GM21825 (cell line): ENCODE data around the gene GFRA4.

Source experiments
- ATAC-seq: cut with Tn5 transposase; IDR thresholded peaks from one replicate; pipeline ENCODE4 v1.9.1; 2021; ENCODE audit warnings: mild to moderate bottlenecking, moderate library complexity; ENCODE audit not compliant: unreplicated experiment

Gene GFRA4

GRCh38 chr20:3694864-3695263 is 31.7 kb upstream of the GFRA4 start:
- no peak for ATAC-seq

- no peak for ATAC-seq
These were observed 30.2 kb upstream of the GFRA4 start for GRCh38 chr20:3693376-3693775.

- ATAC-seq = no peak
These were observed 29.6 kb upstream of the GFRA4 start for GRCh38 chr20:3692706-3693294.

- no peak for ATAC-seq
These were observed 28.7 kb upstream of the GFRA4 start for GRCh38 chr20:3691897-3692296.

GRCh38 chr20:3691306-3691705 is 28.1 kb upstream of the GFRA4 start:
- no peak for ATAC-seq

GRCh38 chr20:3690413-3690812 is 27.2 kb upstream of the GFRA4 start:
- no peak for ATAC-seq

- no peak for ATAC-seq
These were observed 26.8 kb upstream of the GFRA4 start for GRCh38 chr20:3689978-3690377.

- no peak for ATAC-seq
These were observed 24.5 kb upstream of the GFRA4 start for GRCh38 chr20:3687655-3688054.

- no peak for ATAC-seq
These were observed 23.7 kb upstream of the GFRA4 start for GRCh38 chr20:3686867-3687321.

GRCh38 chr20:3686421-3686820 is 23.2 kb upstream of the GFRA4 start:
- no peak for ATAC-seq

- ATAC-seq = no peak
These were observed 22.1 kb upstream of the GFRA4 start for GRCh38 chr20:3685341-3685740.

- ATAC-seq = no peak
These were observed 19.0 kb upstream of the GFRA4 start, which contains the start of gene ADAM33 for GRCh38 chr20:3681931-3682781. Gene ADAM33 (minus strand): TSS chr20:3682010. CDS start chr20:3682004, 6 bp downstream.

GRCh38 chr20:3681352-3681930 is 18.2 kb upstream of the GFRA4 start:
- no peak for ATAC-seq

GRCh38 chr20:3680701-3681351 is 17.6 kb upstream of the GFRA4 start:
- ATAC-seq = no peak

- ATAC-seq = no peak
These were observed 16.8 kb upstream of the GFRA4 start for GRCh38 chr20:3679749-3680700.

- no peak for ATAC-seq
These were observed 15.9 kb upstream of the GFRA4 start for GRCh38 chr20:3678856-3679720.

- no peak for ATAC-seq
These were observed 15.0 kb upstream of the GFRA4 start for GRCh38 chr20:3678198-3678597.

GRCh38 chr20:3677733-3678132 is 14.5 kb upstream of the GFRA4 start:
- no peak for ATAC-seq
